HCT116 (cell line): Measurements from ENCODE around the gene PRKCH. TPM values are rescaled to one million over a fixed set of nuclear protein-coding genes. Genes with fewer than 3 reads are reported as not detected.

Source experiments
- ATAC-seq: fragments of 200-7000 bp; cut with Tn5 transposase; 2 replicates; pipeline ENCODE4 v1.9.1; 2020; ENCODE audit warnings: mild to moderate bottlenecking, moderate library complexity
- BruUV-seq: library from RNA; stranded (reverse); fragments of 400-500 nt; replicated peaks from 2 replicates; lab custom pipeline; 2021; lab: Mats Ljungman, UMichigan
- CTCF ChIA-PET: fragments of 300-600 bp; sonication (Branson Sonifier 250); formaldehyde crosslinking; loops from one replicate; lab custom pipeline; 2021; ENCODE audit warnings: antibody characterized with exemption; lab: Charles Lee
- POLR2A ChIA-PET: fragments of 300-600, 350-600 bp; sonication (Branson Sonifier 250); formaldehyde crosslinking; loops from one replicate; lab custom pipeline; 2021; ENCODE audit warnings: antibody characterized with exemption; lab: Charles Lee
- RAD21 ChIA-PET, 2 experiments: fragments of 300-600 bp; sonication (Branson Sonifier 250); formaldehyde crosslinking; loops; one replicate each; lab custom pipeline; 2023; ENCODE audit warnings: low total read pairs in 2 of 2; ENCODE audit not compliant: uncharacterized antibody in 2 of 2, unreplicated experiment in 2 of 2, low non-redundant PET in 1 of 2; lab: Charles Lee
- DNase-seq: peaks from one replicate; pipeline ENCODE4 v3.0.0-alpha.2; 2010; ENCODE audit warnings: low read depth, low spot score
- H2AFZ ChIP-seq: fragments of 200-600 bp; shearing (Covaris generic), sonication (generic); 2 replicates; pipeline ENCODE4 v1.6.1; 2017; ENCODE audit warnings: low read depth, mixed run types, mixed read lengths, antibody characterized with exemption, low read length; ENCODE audit not compliant: poor library complexity, severe bottlenecking
- H3K27ac ChIP-seq: 2 replicates; pipeline ENCODE4 v1.5.1; 2012; ENCODE audit warnings: low read depth, low read length
- H3K27me3 ChIP-seq: fragments of 200-600 bp; sonication (generic); 2 replicates; pipeline ENCODE4 v1.6.1; 2016; ENCODE audit warnings: mixed run types, low read length, mixed read lengths; ENCODE audit not compliant: insufficient read depth
- H3K36me3 ChIP-seq, 2 experiments: fragments of 200-500 bp in 1 of 2; fragments of 200-600 bp in 1 of 2; sonication (Bioruptor generic) in 1 of 2; sonication (generic) in 1 of 2; 2 replicates each; pipeline versions ENCODE4 v1.5.1 to v1.6.1; 2014 to 2016; ENCODE audit warnings: low read length in 2 of 2, inconsistent platforms in 1 of 2, mixed read lengths in 1 of 2, mixed run types in 1 of 2; ENCODE audit not compliant: insufficient read depth in 2 of 2, control insufficient read depth in 1 of 2
- H3K4me1 ChIP-seq, 2 experiments: fragments of 200-600 bp in 1 of 2; sonication (generic) in 1 of 2; 2 replicates each; pipeline versions ENCODE4 v1.5.1 to v1.6.1; 2012 to 2017; ENCODE audit warnings: low read length in 2 of 2, inconsistent platforms in 1 of 2, mild to moderate bottlenecking in 1 of 2, mixed read lengths in 1 of 2, mixed run types in 1 of 2, moderate library complexity in 1 of 2; ENCODE audit not compliant: insufficient read depth in 2 of 2, control insufficient read depth in 1 of 2
- H3K4me2 ChIP-seq: fragments of 200-600 bp; sonication (generic); 2 replicates; pipeline ENCODE4 v1.6.1; 2017; ENCODE audit warnings: mixed run types, low read length, mixed read lengths
- H3K4me3 ChIP-seq, 2 experiments: fragments of 200-600 bp in 1 of 2; sonication (generic) in 1 of 2; replicated peaks in 1 of 2; 2 replicates each; pipeline ENCODE4 v1.5.1; 2011 to 2016; ENCODE audit warnings: low read length in 2 of 2, control low read depth in 1 of 2, low read depth in 1 of 2, mild to moderate bottlenecking in 1 of 2, mixed read lengths in 1 of 2, mixed run types in 1 of 2
- H3K79me2 ChIP-seq: fragments of 200-600 bp; sonication (generic); 2 replicates; pipeline ENCODE4 v1.6.1; 2017; ENCODE audit warnings: mild to moderate bottlenecking, mixed run types, low read length, moderate library complexity, mixed read lengths; ENCODE audit not compliant: insufficient read depth
- H3K9ac ChIP-seq: fragments of 200-600 bp; sonication (generic); 2 replicates; pipeline ENCODE4 v1.6.1; 2016; ENCODE audit warnings: low read length, mixed read lengths
- H3K9me2 ChIP-seq: fragments of 200-600 bp; sonication (generic), shearing (Covaris generic); 2 replicates; pipeline ENCODE4 v1.6.1; 2017; ENCODE audit warnings: mixed run types, mild to moderate bottlenecking, moderate library complexity; ENCODE audit not compliant: insufficient read depth
- H3K9me3 ChIP-seq, 2 experiments: fragments of 200-500 bp in 1 of 2; fragments of 200-600 bp in 1 of 2; sonication (Bioruptor generic) in 1 of 2; sonication (generic) in 1 of 2; 2 replicates each; pipeline ENCODE4 v1.6.1; 2014 to 2017; ENCODE audit warnings: low read length in 2 of 2, mixed read lengths in 2 of 2, inconsistent platforms in 1 of 2, low read depth in 1 of 2, mild to moderate bottlenecking in 1 of 2, mixed run types in 1 of 2, moderate library complexity in 1 of 2; ENCODE audit not compliant: control insufficient read depth in 1 of 2, insufficient read depth in 1 of 2
- H4K20me1 ChIP-seq: fragments of 200-600 bp; sonication (generic), shearing (Covaris generic); 2 replicates; pipeline ENCODE4 v1.6.1; 2017; ENCODE audit warnings: mixed run types, mild to moderate bottlenecking, moderate library complexity; ENCODE audit not compliant: insufficient read depth
- CEBPB ChIP-seq: IDR thresholded peaks from 2 replicates; pipeline ENCODE4 v1.6.1; 2012; ENCODE audit warnings: low read depth
- EZH2 ChIP-seq: fragments of 200-600 bp; sonication (generic); IDR thresholded peaks from 2 replicates; pipeline ENCODE4 v1.6.1; 2017; ENCODE audit warnings: antibody characterized with exemption, mixed run types
- FOSL1 ChIP-seq: IDR thresholded peaks from 2 replicates; pipeline ENCODE4 v1.6.1; 2012; ENCODE audit warnings: low read depth
- JUND ChIP-seq: IDR thresholded peaks from 2 replicates; pipeline ENCODE4 v1.6.1; 2012
- POLR2A ChIP-seq: IDR thresholded peaks from 2 replicates; pipeline ENCODE4 v1.7.0; 2011; ENCODE audit warnings: borderline replicate concordance; ENCODE audit not compliant: insufficient read depth, insufficient read length; ENCODE audit errors: extremely low read depth
- RAD21 ChIP-seq: IDR thresholded peaks from 2 replicates; pipeline ENCODE4 v1.6.1; 2012; ENCODE audit warnings: low read depth, mild to moderate bottlenecking
- SIN3A ChIP-seq: IDR thresholded peaks from 2 replicates; pipeline ENCODE4 v1.6.1; 2012; ENCODE audit warnings: low read depth
- SP1 ChIP-seq: IDR thresholded peaks from 2 replicates; pipeline ENCODE4 v1.6.1; 2012; ENCODE audit warnings: low read depth
- TCF7L2 ChIP-seq: IDR thresholded peaks from 2 replicates; pipeline ENCODE4 v1.7.0; 2011; ENCODE audit warnings: borderline replicate concordance, inconsistent platforms; ENCODE audit not compliant: insufficient read depth, insufficient read length; ENCODE audit errors: extremely low read depth
- ZFX ChIP-seq: fragments of 450-650 bp; IDR thresholded peaks from 2 replicates; pipeline ENCODE4 v1.6.1; 2017
- ZNF274 ChIP-seq: fragments of 200-500 bp; sonication (Bioruptor generic); IDR thresholded peaks from 2 replicates; pipeline ENCODE4 v1.6.1; 2014; ENCODE audit warnings: mild to moderate bottlenecking, low read depth, low read length, inconsistent platforms
- intact Hi-C: fragments of 100-400 bp; cut with micrococcal nuclease; formaldehyde crosslinking; loops from 2 replicates; pipeline ENCODE4 v1.10.0; 2022
- total RNA-seq: library from RNA; stranded (reverse); gene quantifications from one replicate; pipeline ENCODE4 v1.2.1, GENCODE V29; 2021; ENCODE audit not compliant: unreplicated experiment
- TF ChIP-seq, protein P1 (sequence below): IDR thresholded peaks from 2 replicates; pipeline ENCODE4 v1.6.1; 2012; ENCODE audit warnings: low read depth

Gene PRKCH
- total RNA-seq, 1 experiment from 2014 or later = 16.6 TPM

DNA sequence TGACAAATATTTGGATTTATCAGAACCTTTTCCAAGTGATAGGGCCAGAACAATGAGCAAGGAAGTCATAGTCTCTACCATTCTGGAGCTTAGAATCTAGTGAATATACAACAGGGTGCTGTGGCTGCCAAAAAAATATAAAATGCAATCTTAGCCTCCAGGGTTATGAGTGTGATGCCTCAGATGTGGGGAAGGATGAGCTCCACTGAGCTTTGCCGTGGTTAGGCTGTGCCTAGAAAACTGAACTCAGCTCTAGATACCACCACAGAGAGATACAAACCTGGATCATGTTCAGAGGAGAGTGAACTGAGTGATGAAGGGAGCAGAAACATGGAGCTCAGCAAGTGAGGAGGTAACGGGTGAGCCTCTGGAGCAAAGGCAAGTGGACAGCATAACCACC lies 235.9 kb downstream of the PRKCH start:
- DNase-seq = no peak

DNA sequence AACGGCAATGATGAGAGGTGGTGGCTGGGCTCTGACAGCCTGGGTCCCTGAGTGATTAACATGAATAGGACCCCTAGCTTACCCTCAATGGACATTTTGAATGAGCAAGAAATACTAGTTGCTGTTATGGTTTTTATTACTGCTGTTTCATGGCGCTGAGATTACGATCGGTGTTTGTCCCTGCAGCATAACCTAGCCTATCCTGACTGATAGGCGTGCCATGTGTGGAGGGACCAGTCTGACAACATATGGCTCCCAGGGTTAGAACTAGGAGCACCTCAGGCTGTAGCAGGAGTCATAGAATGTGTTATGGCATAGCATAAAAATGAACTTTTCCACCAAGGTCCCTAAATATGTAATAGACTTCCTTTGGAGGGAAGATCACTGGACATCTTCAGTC lies 236.5 kb downstream of the PRKCH start:
- no TSS peak for BruUV-seq
- Histone ChIP-seq H3K9me3 (no peaks in the 10 kb centered on the region), H3K4me1 (peaks cover 48 to 58% of the 10 kb centered on the region in 2 experiments), H2AFZ (no peak overlapping the region), H3K27me3 (no peaks in the 10 kb centered on the region), H3K36me3 (no peaks in the 10 kb centered on the region), H3K4me2 (no peak overlapping the region), H3K9me2 (no peaks in the 10 kb centered on the region), H3K27ac (no peak overlapping the region), H3K79me2 (no peaks in the 10 kb centered on the region), H4K20me1 (no peaks in the 10 kb centered on the region), H3K4me3 (no peak overlapping the region), H3K9ac (no peak overlapping the region)
- ATAC-seq (no peak), DNase-seq (no peak)
- CTCF ChIA-PET = no interaction called here
- POLR2A ChIA-PET = interaction anchor here (1.3 kb wide), 1 partner anchor 33 kb away, joined by 3 read pairs; no protein-coding TSS in a partner anchor
- intact Hi-C loops = no loop called here
- TF ChIP-seq SP1 (no peak), ZFX (no peak), CEBPB (no peak)
- TF ChIP-seq, protein P1, sequence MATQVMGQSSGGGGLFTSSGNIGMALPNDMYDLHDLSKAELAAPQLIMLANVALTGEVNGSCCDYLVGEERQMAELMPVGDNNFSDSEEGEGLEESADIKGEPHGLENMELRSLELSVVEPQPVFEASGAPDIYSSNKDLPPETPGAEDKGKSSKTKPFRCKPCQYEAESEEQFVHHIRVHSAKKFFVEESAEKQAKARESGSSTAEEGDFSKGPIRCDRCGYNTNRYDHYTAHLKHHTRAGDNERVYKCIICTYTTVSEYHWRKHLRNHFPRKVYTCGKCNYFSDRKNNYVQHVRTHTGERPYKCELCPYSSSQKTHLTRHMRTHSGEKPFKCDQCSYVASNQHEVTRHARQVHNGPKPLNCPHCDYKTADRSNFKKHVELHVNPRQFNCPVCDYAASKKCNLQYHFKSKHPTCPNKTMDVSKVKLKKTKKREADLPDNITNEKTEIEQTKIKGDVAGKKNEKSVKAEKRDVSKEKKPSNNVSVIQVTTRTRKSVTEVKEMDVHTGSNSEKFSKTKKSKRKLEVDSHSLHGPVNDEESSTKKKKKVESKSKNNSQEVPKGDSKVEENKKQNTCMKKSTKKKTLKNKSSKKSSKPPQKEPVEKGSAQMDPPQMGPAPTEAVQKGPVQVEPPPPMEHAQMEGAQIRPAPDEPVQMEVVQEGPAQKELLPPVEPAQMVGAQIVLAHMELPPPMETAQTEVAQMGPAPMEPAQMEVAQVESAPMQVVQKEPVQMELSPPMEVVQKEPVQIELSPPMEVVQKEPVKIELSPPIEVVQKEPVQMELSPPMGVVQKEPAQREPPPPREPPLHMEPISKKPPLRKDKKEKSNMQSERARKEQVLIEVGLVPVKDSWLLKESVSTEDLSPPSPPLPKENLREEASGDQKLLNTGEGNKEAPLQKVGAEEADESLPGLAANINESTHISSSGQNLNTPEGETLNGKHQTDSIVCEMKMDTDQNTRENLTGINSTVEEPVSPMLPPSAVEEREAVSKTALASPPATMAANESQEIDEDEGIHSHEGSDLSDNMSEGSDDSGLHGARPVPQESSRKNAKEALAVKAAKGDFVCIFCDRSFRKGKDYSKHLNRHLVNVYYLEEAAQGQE = no peak
- RAD21 ChIA-PET = no interaction called here

More for the DNA sequence above, 235.9 kb downstream of the PRKCH start:
- ChIA-PET CTCF (no interaction called here), POLR2A (interaction anchor here (1.3 kb wide), 1 partner anchor 32 kb away, joined by 3 read pairs; no protein-coding TSS in a partner anchor), RAD21 (no interaction called here)
- intact Hi-C loops = no loop called here
- BruUV-seq = no TSS peak
- ATAC-seq = no peak
- Histone ChIP-seq H4K20me1 (no peaks in the 10 kb centered on the region), H2AFZ (no peak overlapping the region), H3K9me3 (no peaks in the 10 kb centered on the region), H3K9ac (no peak overlapping the region), H3K36me3 (no peaks in the 10 kb centered on the region), H3K27ac (no peak overlapping the region), H3K4me3 (no peak overlapping the region), H3K27me3 (no peaks in the 10 kb centered on the region), H3K4me2 (no peak overlapping the region), H3K4me1 (peaks cover 44 to 52% of the 10 kb centered on the region in 2 experiments), H3K79me2 (no peaks in the 10 kb centered on the region), H3K9me2 (no peaks in the 10 kb centered on the region)
- TF ChIP-seq SIN3A (no peak), POLR2A (no peak), EZH2 (no peak), JUND (no peak), SP1 (no peak), TCF7L2 (no peak), CEBPB (no peak), ZNF274 (no peak), RAD21 (no peak), FOSL1 (no peak)
